GM18870 (cell line): ENCODE data around the gene BTBD9.

Source experiments
- ATAC-seq: cut with Tn5 transposase; IDR thresholded peaks from one replicate; pipeline ENCODE4 v1.9.1; 2021; ENCODE audit warnings: moderate library complexity; ENCODE audit not compliant: unreplicated experiment

Gene BTBD9

GRCh38 chr6:38171997-38172738, 467.6 kb downstream of the BTBD9 start:
- no peak for ATAC-seq

GRCh38 chr6:38170666-38171355, 468.9 kb downstream of the BTBD9 start:
- ATAC-seq, result no peak

GRCh38 chr6:38169977-38170526, 469.7 kb downstream of the BTBD9 start:
- ATAC-seq, result no peak

- no peak for ATAC-seq
Measured at GRCh38 chr6:38169221-38169976, 470.3 kb downstream of the BTBD9 start.

- ATAC-seq, result no peak
Measured at GRCh38 chr6:38168699-38169098, 471.0 kb downstream of the BTBD9 start.

GRCh38 chr6:38168126-38168525, 471.6 kb downstream of the BTBD9 start:
- no peak for ATAC-seq

GRCh38 chr6:38167598-38167997, 472.1 kb downstream of the BTBD9 start:
- no peak for ATAC-seq

GRCh38 chr6:38166411-38167240, 473.1 kb downstream of the BTBD9 start:
- ATAC-seq, result no peak

- no peak for ATAC-seq
Measured at GRCh38 chr6:38164671-38165108, 475.0 kb downstream of the BTBD9 start.

GRCh38 chr6:38164131-38164481, 475.6 kb downstream of the BTBD9 start:
- ATAC-seq, result no peak

GRCh38 chr6:38163186-38164130, 476.3 kb downstream of the BTBD9 start:
- ATAC-seq, result no peak

- no peak for ATAC-seq
Measured at GRCh38 chr6:38162493-38163185, 477.1 kb downstream of the BTBD9 start.

GRCh38 chr6:38161754-38162492, 477.8 kb downstream of the BTBD9 start:
- ATAC-seq, result no peak

- ATAC-seq, result no peak
Measured at GRCh38 chr6:38161331-38161730, 478.4 kb downstream of the BTBD9 start.

GRCh38 chr6:38160831-38161230, 478.9 kb downstream of the BTBD9 start:
- ATAC-seq, result no peak

- no peak for ATAC-seq
Measured at GRCh38 chr6:38159596-38159995, 480.1 kb downstream of the BTBD9 start.

GRCh38 chr6:38158762-38159350, 480.9 kb downstream of the BTBD9 start:
- ATAC-seq, result no peak

GRCh38 chr6:38157905-38158304, 481.8 kb downstream of the BTBD9 start:
- no peak for ATAC-seq
